GM23338 (cell line): ENCODE data around the gene CATSPER3. TPM values are rescaled to one million over a fixed set of nuclear protein-coding genes. Genes with fewer than 3 reads are reported as not detected.

Source experiments
- ATAC-seq: fragments of 200-7000 bp; cut with Tn5 transposase; 3 replicates; pipeline ENCODE4 v1.9.1; 2020
- DNase-seq: peaks from one replicate; pipeline ENCODE4 v3.0.0-alpha.2; 2015; ENCODE audit warnings: low spot score
- H2AFZ ChIP-seq: fragments of 200-600 bp; sonication (generic); 2 replicates; pipeline ENCODE4 v1.8.0; 2016; ENCODE audit warnings: antibody characterized with exemption, mild to moderate bottlenecking, moderate library complexity
- H3F3A ChIP-seq: fragments of 200-600 bp; sonication (generic); replicated peaks from 2 replicates; pipeline ENCODE4 v1.8.0; 2017; ENCODE audit warnings: antibody characterized with exemption, mixed run types, low read depth
- H3K27ac ChIP-seq: fragments of 200-600 bp; sonication (generic); 2 replicates; pipeline ENCODE4 v1.6.1; 2016; ENCODE audit warnings: low read depth
- H3K27me3 ChIP-seq: fragments of 200-600 bp; sonication (generic); 2 replicates; pipeline ENCODE4 v1.8.0; 2016; ENCODE audit warnings: mild to moderate bottlenecking, mixed run types, moderate library complexity; ENCODE audit not compliant: insufficient read depth
- H3K36me3 ChIP-seq: fragments of 200-600 bp; sonication (generic); 2 replicates; pipeline ENCODE4 v1.8.0; 2016; ENCODE audit warnings: mild to moderate bottlenecking; ENCODE audit not compliant: insufficient read depth
- H3K4me1 ChIP-seq: fragments of 200-600 bp; sonication (generic); 2 replicates; pipeline ENCODE4 v1.8.0; 2016; ENCODE audit warnings: mild to moderate bottlenecking, moderate library complexity; ENCODE audit not compliant: insufficient read depth
- H3K4me2 ChIP-seq: fragments of 200-600 bp; sonication (generic); 2 replicates; pipeline ENCODE4 v1.7.1; 2017; ENCODE audit warnings: mixed run types
- H3K4me3 ChIP-seq: fragments of 200-600 bp; sonication (generic); 2 replicates; pipeline ENCODE4 v1.6.1; 2016; ENCODE audit warnings: mixed run types
- H3K79me2 ChIP-seq: fragments of 200-600 bp; sonication (generic); replicated peaks from 2 replicates; pipeline ENCODE4 v1.8.0; 2017; ENCODE audit warnings: mild to moderate bottlenecking; ENCODE audit not compliant: insufficient read depth
- H3K9me2 ChIP-seq: fragments of 200-600 bp; sonication (generic); 2 replicates; pipeline ENCODE4 v1.8.0; 2017; ENCODE audit not compliant: insufficient read depth
- H4K20me1 ChIP-seq: fragments of 200-600 bp; sonication (generic); replicated peaks from 2 replicates; pipeline ENCODE4 v1.8.0; 2017; ENCODE audit warnings: mild to moderate bottlenecking; ENCODE audit not compliant: insufficient read depth
- H3K27ac Mint-ChIP-seq: 2 replicates; pipeline ENCODE4 v1.8.0; 2020; ENCODE audit warnings: inconsistent platforms, mild to moderate bottlenecking, moderate library complexity, mixed read lengths
- H3K27me3 Mint-ChIP-seq: 3 replicates; pipeline ENCODE4 v1.8.0; 2022; ENCODE audit warnings: low read depth, mild to moderate bottlenecking, moderate library complexity, mixed read lengths, inconsistent platforms; ENCODE audit not compliant: insufficient read depth, poor library complexity
- H3K36me3 Mint-ChIP-seq: 3 replicates; pipeline ENCODE4 v1.8.0; 2021; ENCODE audit warnings: low read depth, mild to moderate bottlenecking, inconsistent platforms, moderate library complexity, mixed read lengths
- H3K4me1 Mint-ChIP-seq: 3 replicates; pipeline ENCODE4 v1.8.0; 2020; ENCODE audit warnings: mild to moderate bottlenecking, inconsistent platforms, mixed read lengths
- H3K4me3 Mint-ChIP-seq: 3 replicates; pipeline ENCODE4 v1.8.0; 2021; ENCODE audit warnings: moderate library complexity, mild to moderate bottlenecking, inconsistent platforms, mixed read lengths
- H3K9me3 Mint-ChIP-seq: 3 replicates; pipeline ENCODE4 v1.8.0; 2020; ENCODE audit warnings: moderate library complexity, mild to moderate bottlenecking, inconsistent platforms, mixed read lengths
- CREB1 ChIP-seq: fragments of 250-450 bp; sonication (Bioruptor Pico); IDR thresholded peaks from 2 replicates; pipeline ENCODE4 v1.5.0; 2020; ENCODE audit warnings: low read depth, mild to moderate bottlenecking, moderate library complexity
- EZH2 ChIP-seq: fragments of 200-600 bp; sonication (generic); IDR thresholded peaks from one replicate; pipeline ENCODE4 v1.8.0; 2017; ENCODE audit warnings: antibody characterized with exemption, mild to moderate bottlenecking, low read depth; ENCODE audit not compliant: unreplicated experiment
- EZH2phosphoT487 ChIP-seq: fragments of 200-600 bp; sonication (generic); IDR thresholded peaks from one replicate; pipeline ENCODE4 v1.8.1; 2018; ENCODE audit warnings: antibody characterized with exemption; ENCODE audit not compliant: unreplicated experiment
- JUNB ChIP-seq: IDR thresholded peaks from one replicate; pipeline ENCODE4 v1.6.1; 2016; ENCODE audit warnings: antibody characterized with exemption; ENCODE audit not compliant: unreplicated experiment
- NANOG ChIP-seq: IDR thresholded peaks from 2 replicates; pipeline ENCODE4 v1.6.1; 2016; ENCODE audit warnings: antibody characterized with exemption, borderline replicate concordance
- POLR2AphosphoS5 ChIP-seq: IDR thresholded peaks from 2 replicates; pipeline ENCODE4 v1.6.1; 2016; ENCODE audit warnings: antibody characterized with exemption, low read depth
- STAT1 ChIP-seq: IDR thresholded peaks from one replicate; pipeline ENCODE4 v1.6.1; 2016; ENCODE audit warnings: antibody characterized with exemption; ENCODE audit not compliant: unreplicated experiment
- ZNF114 ChIP-seq: fragments of 250-450 bp; sonication (Bioruptor Pico); IDR thresholded peaks from 2 replicates; pipeline ENCODE4 v1.5.0; 2020; ENCODE audit warnings: mild to moderate bottlenecking, moderate library complexity
- ZNF331 ChIP-seq: fragments of 250-450 bp; sonication (Bioruptor Pico); IDR thresholded peaks from 2 replicates; pipeline ENCODE4 v1.5.0; 2020; ENCODE audit warnings: low read depth, mild to moderate bottlenecking, moderate library complexity
- polyA plus RNA-seq: library from polyadenylated mRNA; unstranded; fragments of >200 nt; fragmentation: Nextera tagmentation; extraction: Ambion mirVana; gene quantifications from 2 replicates; pipeline ENCODE4 v1.2.1, GENCODE V29; 2016
- total RNA-seq: library from RNA; depleted of rRNA; stranded (reverse); fragments of >200 nt; shearing (Covaris generic); gene quantifications from 2 replicates; pipeline ENCODE4 v1.2.3, GENCODE V29; 2014
- TF ChIP-seq, protein P1 (sequence below): IDR thresholded peaks from 2 replicates; pipeline ENCODE4 v1.6.1; 2016; ENCODE audit warnings: antibody characterized with exemption
- TF ChIP-seq, protein P2 (sequence below): IDR thresholded peaks from one replicate; pipeline ENCODE4 v1.6.1; 2018; ENCODE audit warnings: antibody characterized with exemption; ENCODE audit not compliant: unreplicated experiment
- TF ChIP-seq, protein P3 (sequence below): fragments of 250-450 bp; sonication (Bioruptor Pico); IDR thresholded peaks from 2 replicates; pipeline ENCODE4 v1.5.0; 2020; ENCODE audit warnings: mild to moderate bottlenecking, moderate library complexity
- TF ChIP-seq, protein P4 (sequence below), 2 experiments: fragments of 200-600 bp in 1 of 2; sonication (generic) in 1 of 2; conservative IDR thresholded peaks; 2 replicates each; pipeline versions ENCODE4 v1.5.1 to v1.6.1; 2016 to 2017; ENCODE audit warnings: antibody characterized with exemption in 2 of 2, low read depth in 2 of 2, mild to moderate bottlenecking in 2 of 2, moderate library complexity in 1 of 2

Gene CATSPER3
- total and polyA plus RNA-seq, 2 experiments from 2014 or later: 0.19 TPM; not detected in 1

DNA sequence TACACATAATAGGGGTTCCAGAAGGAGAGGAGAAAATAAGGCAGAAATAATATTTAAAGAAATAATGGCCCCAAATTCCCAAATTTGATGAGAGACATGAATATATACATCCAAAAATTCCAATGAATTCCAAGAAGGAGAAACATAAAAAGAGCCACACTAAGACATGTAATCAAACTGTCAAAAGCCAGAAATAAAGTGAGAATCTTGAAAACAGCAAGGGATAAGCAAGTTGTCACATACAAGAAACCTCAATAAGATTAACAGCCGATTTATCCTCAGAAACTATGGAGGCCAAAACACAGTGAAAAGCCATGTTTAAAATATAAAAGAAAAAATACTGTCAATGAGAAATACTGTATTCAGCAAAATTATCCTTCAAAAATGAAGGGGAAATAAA, 14.5 kb downstream of the CATSPER3 start:
- Mint-ChIP-seq H3K4me3 (no peak overlapping the region), H3K27me3 (peaks cover 7% of the 10 kb centered on the region), H3K9me3 (peaks cover 56% of the 10 kb centered on the region), H3K4me1 (no peaks in the 10 kb centered on the region; the same call in 2 of the 3 replicates), H3K36me3 (peaks cover 26% of the 10 kb centered on the region), H3K27ac (no peak overlapping the region)
- Histone ChIP-seq H3K4me1 (no peaks in the 10 kb centered on the region), H3K79me2 (no peaks in the 10 kb centered on the region), H2AFZ (no peak overlapping the region), H3K36me3 (no peaks in the 10 kb centered on the region; the same call in 1 of the 2 replicates), H3K27me3 (no peaks in the 10 kb centered on the region), H3F3A (no peaks in the 10 kb centered on the region), H3K4me2 (no peak overlapping the region), H4K20me1 (no peaks in the 10 kb centered on the region), H3K27ac (no peak overlapping the region), H3K9me2 (no peaks in the 10 kb centered on the region), H3K4me3 (no peak overlapping the region)
- DNase-seq (no peak), ATAC-seq (no peak)
- TF ChIP-seq CREB1 (CRISPR knock-in tag): no peak
- no peak for TF ChIP-seq JUNB
- TF ChIP-seq, protein P1, sequence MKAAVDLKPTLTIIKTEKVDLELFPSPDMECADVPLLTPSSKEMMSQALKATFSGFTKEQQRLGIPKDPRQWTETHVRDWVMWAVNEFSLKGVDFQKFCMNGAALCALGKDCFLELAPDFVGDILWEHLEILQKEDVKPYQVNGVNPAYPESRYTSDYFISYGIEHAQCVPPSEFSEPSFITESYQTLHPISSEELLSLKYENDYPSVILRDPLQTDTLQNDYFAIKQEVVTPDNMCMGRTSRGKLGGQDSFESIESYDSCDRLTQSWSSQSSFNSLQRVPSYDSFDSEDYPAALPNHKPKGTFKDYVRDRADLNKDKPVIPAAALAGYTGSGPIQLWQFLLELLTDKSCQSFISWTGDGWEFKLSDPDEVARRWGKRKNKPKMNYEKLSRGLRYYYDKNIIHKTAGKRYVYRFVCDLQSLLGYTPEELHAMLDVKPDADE: no peak
- no peak for TF ChIP-seq EZH2phosphoT487
- TF ChIP-seq, protein P2, sequence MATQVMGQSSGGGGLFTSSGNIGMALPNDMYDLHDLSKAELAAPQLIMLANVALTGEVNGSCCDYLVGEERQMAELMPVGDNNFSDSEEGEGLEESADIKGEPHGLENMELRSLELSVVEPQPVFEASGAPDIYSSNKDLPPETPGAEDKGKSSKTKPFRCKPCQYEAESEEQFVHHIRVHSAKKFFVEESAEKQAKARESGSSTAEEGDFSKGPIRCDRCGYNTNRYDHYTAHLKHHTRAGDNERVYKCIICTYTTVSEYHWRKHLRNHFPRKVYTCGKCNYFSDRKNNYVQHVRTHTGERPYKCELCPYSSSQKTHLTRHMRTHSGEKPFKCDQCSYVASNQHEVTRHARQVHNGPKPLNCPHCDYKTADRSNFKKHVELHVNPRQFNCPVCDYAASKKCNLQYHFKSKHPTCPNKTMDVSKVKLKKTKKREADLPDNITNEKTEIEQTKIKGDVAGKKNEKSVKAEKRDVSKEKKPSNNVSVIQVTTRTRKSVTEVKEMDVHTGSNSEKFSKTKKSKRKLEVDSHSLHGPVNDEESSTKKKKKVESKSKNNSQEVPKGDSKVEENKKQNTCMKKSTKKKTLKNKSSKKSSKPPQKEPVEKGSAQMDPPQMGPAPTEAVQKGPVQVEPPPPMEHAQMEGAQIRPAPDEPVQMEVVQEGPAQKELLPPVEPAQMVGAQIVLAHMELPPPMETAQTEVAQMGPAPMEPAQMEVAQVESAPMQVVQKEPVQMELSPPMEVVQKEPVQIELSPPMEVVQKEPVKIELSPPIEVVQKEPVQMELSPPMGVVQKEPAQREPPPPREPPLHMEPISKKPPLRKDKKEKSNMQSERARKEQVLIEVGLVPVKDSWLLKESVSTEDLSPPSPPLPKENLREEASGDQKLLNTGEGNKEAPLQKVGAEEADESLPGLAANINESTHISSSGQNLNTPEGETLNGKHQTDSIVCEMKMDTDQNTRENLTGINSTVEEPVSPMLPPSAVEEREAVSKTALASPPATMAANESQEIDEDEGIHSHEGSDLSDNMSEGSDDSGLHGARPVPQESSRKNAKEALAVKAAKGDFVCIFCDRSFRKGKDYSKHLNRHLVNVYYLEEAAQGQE: no peak
- TF ChIP-seq, protein P3, sequence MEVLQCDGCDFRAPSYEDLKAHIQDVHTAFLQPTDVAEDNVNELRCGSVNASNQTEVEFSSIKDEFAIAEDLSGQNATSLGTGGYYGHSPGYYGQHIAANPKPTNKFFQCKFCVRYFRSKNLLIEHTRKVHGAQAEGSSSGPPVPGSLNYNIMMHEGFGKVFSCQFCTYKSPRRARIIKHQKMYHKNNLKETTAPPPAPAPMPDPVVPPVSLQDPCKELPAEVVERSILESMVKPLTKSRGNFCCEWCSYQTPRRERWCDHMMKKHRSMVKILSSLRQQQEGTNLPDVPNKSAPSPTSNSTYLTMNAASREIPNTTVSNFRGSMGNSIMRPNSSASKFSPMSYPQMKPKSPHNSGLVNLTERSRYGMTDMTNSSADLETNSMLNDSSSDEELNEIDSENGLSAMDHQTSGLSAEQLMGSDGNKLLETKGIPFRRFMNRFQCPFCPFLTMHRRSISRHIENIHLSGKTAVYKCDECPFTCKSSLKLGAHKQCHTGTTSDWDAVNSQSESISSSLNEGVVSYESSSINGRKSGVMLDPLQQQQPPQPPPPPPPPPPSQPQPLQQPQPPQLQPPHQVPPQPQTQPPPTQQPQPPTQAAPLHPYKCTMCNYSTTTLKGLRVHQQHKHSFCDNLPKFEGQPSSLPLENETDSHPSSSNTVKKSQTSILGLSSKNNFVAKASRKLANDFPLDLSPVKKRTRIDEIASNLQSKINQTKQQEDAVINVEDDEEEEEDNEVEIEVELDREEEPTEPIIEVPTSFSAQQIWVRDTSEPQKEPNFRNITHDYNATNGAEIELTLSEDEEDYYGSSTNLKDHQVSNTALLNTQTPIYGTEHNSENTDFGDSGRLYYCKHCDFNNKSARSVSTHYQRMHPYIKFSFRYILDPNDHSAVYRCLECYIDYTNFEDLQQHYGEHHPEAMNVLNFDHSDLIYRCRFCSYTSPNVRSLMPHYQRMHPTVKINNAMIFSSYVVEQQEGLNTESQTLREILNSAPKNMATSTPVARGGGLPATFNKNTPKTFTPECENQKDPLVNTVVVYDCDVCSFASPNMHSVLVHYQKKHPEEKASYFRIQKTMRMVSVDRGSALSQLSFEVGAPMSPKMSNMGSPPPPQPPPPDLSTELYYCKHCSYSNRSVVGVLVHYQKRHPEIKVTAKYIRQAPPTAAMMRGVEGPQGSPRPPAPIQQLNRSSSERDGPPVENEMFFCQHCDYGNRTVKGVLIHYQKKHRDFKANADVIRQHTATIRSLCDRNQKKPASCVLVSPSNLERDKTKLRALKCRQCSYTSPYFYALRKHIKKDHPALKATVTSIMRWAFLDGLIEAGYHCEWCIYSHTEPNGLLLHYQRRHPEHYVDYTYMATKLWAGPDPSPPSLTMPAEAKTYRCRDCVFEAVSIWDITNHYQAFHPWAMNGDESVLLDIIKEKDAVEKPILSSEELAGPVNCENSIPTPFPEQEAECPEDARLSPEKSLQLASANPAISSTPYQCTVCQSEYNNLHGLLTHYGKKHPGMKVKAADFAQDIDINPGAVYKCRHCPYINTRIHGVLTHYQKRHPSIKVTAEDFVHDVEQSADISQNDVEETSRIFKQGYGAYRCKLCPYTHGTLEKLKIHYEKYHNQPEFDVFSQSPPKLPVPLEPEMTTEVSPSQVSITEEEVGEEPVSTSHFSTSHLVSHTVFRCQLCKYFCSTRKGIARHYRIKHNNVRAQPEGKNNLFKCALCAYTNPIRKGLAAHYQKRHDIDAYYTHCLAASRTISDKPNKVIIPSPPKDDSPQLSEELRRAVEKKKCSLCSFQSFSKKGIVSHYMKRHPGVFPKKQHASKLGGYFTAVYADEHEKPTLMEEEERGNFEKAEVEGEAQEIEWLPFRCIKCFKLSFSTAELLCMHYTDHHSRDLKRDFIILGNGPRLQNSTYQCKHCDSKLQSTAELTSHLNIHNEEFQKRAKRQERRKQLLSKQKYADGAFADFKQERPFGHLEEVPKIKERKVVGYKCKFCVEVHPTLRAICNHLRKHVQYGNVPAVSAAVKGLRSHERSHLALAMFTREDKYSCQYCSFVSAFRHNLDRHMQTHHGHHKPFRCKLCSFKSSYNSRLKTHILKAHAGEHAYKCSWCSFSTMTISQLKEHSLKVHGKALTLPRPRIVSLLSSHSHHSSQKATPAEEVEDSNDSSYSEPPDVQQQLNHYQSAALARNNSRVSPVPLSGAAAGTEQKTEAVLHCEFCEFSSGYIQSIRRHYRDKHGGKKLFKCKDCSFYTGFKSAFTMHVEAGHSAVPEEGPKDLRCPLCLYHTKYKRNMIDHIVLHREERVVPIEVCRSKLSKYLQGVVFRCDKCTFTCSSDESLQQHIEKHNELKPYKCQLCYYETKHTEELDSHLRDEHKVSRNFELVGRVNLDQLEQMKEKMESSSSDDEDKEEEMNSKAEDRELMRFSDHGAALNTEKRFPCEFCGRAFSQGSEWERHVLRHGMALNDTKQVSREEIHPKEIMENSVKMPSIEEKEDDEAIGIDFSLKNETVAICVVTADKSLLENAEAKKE (CRISPR knock-in tag): no peak
- TF ChIP-seq POLR2AphosphoS5: no peak
- TF ChIP-seq, protein P4, sequence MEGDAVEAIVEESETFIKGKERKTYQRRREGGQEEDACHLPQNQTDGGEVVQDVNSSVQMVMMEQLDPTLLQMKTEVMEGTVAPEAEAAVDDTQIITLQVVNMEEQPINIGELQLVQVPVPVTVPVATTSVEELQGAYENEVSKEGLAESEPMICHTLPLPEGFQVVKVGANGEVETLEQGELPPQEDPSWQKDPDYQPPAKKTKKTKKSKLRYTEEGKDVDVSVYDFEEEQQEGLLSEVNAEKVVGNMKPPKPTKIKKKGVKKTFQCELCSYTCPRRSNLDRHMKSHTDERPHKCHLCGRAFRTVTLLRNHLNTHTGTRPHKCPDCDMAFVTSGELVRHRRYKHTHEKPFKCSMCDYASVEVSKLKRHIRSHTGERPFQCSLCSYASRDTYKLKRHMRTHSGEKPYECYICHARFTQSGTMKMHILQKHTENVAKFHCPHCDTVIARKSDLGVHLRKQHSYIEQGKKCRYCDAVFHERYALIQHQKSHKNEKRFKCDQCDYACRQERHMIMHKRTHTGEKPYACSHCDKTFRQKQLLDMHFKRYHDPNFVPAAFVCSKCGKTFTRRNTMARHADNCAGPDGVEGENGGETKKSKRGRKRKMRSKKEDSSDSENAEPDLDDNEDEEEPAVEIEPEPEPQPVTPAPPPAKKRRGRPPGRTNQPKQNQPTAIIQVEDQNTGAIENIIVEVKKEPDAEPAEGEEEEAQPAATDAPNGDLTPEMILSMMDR (conservative IDR thresholded peaks at IDR 0.05; ENCODE audit: low read depth in 2 of 2): no peak
- no peak for TF ChIP-seq EZH2
- TF ChIP-seq ZNF331 (CRISPR knock-in tag): no peak
- TF ChIP-seq NANOG: no peak
- no peak for TF ChIP-seq ZNF114
- TF ChIP-seq STAT1: no peak
